Loucy (cell line): ENCODE results near the gene IQSEC2.

Experiments
- CTCF ChIP-seq: fragments of 200-600 bp; sonication (generic); conservative IDR thresholded peaks from 2 replicates; pipeline ENCODE4 v1.5.1; 2014; ENCODE audit warnings: mild to moderate bottlenecking, antibody characterized with exemption, low read length
- EZH2phosphoT487 ChIP-seq: fragments of 200-600 bp; IDR thresholded peaks from 2 replicates; pipeline ENCODE4 v1.6.1; 2018; ENCODE audit warnings: antibody characterized with exemption, mild to moderate bottlenecking, moderate library complexity, borderline replicate concordance

GRCh38 chrX:53223955-53224859, 57.2 kb downstream of the IQSEC2 start:
- TF ChIP-seq CTCF (no peak), EZH2phosphoT487 (no peak)
